ENCODE measurements around the gene KCNJ12.

- TF ChIP-seq, protein P1, sequence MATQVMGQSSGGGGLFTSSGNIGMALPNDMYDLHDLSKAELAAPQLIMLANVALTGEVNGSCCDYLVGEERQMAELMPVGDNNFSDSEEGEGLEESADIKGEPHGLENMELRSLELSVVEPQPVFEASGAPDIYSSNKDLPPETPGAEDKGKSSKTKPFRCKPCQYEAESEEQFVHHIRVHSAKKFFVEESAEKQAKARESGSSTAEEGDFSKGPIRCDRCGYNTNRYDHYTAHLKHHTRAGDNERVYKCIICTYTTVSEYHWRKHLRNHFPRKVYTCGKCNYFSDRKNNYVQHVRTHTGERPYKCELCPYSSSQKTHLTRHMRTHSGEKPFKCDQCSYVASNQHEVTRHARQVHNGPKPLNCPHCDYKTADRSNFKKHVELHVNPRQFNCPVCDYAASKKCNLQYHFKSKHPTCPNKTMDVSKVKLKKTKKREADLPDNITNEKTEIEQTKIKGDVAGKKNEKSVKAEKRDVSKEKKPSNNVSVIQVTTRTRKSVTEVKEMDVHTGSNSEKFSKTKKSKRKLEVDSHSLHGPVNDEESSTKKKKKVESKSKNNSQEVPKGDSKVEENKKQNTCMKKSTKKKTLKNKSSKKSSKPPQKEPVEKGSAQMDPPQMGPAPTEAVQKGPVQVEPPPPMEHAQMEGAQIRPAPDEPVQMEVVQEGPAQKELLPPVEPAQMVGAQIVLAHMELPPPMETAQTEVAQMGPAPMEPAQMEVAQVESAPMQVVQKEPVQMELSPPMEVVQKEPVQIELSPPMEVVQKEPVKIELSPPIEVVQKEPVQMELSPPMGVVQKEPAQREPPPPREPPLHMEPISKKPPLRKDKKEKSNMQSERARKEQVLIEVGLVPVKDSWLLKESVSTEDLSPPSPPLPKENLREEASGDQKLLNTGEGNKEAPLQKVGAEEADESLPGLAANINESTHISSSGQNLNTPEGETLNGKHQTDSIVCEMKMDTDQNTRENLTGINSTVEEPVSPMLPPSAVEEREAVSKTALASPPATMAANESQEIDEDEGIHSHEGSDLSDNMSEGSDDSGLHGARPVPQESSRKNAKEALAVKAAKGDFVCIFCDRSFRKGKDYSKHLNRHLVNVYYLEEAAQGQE (IDR thresholded peaks at IDR 0.05; ENCODE audit: unreplicated experiment), result no peak
- TF ChIP-seq CTCF (conservative IDR thresholded peaks at IDR 0.05; ENCODE audit: low read depth in 2 of 2) (no peak), EZH2phosphoT487 (IDR thresholded peaks at IDR 0.05; ENCODE audit: unreplicated experiment) (no peak), POLR2AphosphoS5 (IDR thresholded peaks at IDR 0.05; ENCODE audit: low read depth) (no peak), EZH2 (IDR thresholded peaks at IDR 0.05; ENCODE audit: low read depth, unreplicated experiment) (no peak), JUNB (IDR thresholded peaks at IDR 0.05; ENCODE audit: unreplicated experiment) (no peak), CREB1 (CRISPR knock-in tag; IDR thresholded peaks at IDR 0.05; ENCODE audit: low read depth) (no peak)
- TF ChIP-seq, protein P2, sequence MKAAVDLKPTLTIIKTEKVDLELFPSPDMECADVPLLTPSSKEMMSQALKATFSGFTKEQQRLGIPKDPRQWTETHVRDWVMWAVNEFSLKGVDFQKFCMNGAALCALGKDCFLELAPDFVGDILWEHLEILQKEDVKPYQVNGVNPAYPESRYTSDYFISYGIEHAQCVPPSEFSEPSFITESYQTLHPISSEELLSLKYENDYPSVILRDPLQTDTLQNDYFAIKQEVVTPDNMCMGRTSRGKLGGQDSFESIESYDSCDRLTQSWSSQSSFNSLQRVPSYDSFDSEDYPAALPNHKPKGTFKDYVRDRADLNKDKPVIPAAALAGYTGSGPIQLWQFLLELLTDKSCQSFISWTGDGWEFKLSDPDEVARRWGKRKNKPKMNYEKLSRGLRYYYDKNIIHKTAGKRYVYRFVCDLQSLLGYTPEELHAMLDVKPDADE (IDR thresholded peaks at IDR 0.05), result no peak
These were observed 11.9 kb downstream of the KCNJ12 start for GRCh38 chr17:21388066-21388465.

All from GM23338 (cell line).